GM18870 (cell line): Measurements from ENCODE around the gene MOGAT3.
"Not testable (repeated sequence)": the region's sequence is repeated elsewhere in the genome, so short reads cannot be mapped to it uniquely, and the experiment has no call there.

ENCODE experiments used
- ATAC-seq: cut with Tn5 transposase; IDR thresholded peaks from one replicate; pipeline ENCODE4 v1.9.1; 2021; ENCODE audit warnings: moderate library complexity; ENCODE audit not compliant: unreplicated experiment

Gene MOGAT3

DNA sequence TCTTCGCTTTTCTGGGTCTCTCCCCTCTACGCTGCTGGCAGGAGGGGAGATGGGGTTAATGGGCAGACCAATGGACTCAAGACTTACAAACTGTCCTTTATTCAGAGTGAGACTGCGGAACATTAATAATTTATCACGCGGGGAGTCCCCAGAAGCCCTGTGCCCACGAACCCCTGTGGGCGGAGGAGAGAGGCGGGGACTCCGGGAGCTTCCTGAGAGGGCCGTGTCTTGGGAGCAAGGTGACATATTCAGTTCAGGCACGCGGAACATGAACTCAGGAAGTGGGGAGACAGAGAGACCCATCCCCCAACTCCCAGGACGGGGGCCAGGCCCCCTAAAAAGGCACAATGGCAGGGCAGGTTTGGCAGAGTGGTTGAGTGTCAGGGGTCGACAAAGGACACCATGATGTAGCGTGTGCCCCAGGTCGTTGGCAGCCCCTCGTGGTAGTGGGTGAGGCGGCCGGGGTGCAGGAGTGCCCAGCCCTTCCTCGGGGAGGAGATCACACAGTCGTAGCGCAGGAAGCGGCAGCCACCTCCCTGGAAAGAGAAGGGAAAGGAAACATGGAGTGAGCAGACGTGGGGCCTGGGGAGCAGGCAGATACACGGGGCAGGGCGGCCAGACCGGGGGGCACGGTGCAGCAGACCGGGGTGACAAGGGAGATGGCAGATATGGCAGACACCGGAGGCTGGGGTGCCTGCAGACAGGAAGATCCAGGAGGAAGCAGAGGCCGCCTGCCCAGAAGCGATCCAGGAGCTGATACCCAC lies 5.2 kb upstream of the MOGAT3 start:
- ATAC-seq = no peak

DNA sequence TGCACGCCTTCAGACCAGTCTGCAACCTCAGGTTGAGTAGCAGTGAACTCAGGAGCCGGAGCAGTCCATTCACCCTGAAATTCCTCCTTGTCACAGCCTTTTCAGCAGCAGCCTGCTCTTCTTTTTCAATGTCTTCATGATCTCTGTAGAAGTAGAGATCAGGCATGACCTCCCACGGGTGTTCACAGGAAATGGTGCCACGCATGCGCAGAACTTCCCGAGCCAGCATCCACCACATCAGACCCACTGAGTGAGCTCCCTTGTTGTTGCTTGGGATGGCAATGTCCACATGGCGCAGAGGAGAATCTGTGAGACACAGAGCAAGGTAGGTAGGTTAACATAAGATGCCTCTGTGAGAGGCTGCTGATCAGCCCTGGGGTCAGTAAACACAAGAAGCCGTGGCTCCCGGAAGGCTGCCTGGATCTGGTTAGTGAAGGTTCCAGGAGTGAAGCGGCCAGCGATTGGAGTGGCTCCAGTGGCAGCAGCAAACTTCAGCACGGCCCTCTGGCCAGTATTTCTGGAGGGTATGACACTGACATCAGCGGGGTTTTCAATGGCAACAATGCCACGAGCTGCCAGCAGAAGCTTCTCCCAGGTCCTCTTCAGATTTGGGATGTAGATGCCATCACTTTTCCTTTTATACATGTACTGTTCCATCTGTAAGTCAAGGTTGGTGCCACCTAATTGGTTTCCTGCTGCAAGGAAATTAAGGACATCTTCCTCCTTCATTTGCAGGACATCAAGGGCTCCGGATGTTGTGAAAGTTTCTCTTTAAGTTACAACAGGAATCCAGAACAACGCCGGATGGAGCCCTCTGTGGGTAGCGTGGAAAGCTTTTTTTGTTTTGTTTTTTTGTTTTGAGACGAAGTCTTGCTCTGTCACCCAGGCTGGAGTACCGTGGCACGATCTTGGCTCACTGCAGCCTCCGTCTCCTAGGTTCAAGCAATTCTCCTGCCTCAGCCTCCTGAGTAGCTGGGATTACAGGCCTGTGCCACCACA lies 3.2 kb upstream of the MOGAT3 start:
- ATAC-seq = not testable (repeated sequence)

DNA sequence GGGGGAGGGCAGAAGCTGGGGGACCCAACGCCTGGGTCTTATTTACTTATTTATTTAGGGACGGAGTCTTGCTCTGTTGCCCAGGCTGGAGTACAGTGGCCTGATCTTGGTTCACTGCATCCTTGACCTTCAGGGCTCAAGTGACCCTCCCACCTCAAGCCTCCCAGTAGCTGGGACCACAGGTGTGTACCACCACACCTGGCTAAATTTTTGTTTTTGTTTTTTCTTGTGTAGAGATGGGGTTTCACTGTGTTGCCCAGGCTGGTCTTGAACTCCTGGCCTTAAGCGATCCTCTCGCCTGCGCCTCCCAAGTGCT lies 1.7 kb upstream of the MOGAT3 start:
- ATAC-seq = no peak

DNA sequence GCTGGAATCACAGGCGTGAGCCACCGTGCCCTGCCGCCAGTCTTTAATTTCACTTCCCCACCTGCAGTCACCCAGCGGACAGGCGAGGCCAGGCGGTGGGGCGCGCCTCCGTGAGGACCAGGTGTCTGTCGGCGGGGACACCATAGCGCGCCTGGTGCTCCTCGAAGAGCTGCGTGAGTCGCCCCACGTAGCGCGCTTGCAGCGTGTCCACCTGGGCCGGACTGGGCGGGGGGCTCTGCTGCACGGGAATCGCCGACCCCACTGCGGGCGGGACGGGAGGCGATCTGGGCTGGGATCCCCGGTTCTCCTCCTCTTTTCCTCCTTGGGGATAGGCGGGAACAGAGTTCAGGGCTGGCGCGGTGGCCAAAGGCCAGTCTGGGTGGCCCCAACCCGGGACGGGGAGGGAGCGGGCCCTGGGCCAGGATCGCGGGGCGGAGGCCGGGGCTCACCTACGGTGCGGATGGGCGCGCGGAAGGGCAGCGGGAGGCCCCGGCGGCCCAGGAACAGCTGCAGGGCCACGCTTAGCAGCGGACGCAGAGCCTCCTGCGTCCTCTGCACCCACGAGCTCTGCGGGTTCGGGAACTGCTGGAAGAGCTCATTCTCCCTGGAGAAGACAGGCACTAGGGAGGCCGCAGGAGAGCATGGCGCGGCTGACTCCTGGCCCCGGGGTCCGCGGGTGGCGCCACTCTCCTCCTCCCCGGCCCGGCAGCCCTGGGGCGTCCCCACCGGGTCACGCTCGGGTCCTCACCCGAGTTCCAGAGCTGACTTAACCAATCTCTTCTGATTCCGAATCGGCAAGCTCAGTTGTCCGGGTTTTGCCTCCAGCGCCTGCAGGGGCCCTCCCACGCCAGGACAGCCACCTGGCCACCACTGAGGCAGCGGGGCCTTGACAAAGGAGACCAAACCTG lies 1.1 kb upstream of the MOGAT3 start:
- ATAC-seq = no peak

DNA sequence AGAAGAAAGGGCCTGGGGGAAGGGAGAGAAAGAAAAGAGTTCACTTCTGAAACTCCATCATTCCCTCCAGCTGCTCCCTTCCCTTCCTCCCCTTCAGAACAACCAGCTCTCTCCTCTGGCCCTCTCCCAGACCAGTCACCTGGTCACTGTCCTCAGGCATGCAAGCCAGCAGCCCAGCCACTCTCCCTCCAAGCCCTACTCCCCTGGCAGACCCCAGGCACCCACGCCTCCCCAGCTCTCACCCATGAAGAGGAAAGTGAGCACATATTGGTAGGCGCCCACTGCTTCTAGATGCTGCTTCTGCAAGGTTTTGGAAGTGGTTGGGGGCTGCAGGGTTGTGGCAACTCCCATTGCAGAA lies 353 bp downstream of the MOGAT3 start:
- no peak for ATAC-seq

DNA sequence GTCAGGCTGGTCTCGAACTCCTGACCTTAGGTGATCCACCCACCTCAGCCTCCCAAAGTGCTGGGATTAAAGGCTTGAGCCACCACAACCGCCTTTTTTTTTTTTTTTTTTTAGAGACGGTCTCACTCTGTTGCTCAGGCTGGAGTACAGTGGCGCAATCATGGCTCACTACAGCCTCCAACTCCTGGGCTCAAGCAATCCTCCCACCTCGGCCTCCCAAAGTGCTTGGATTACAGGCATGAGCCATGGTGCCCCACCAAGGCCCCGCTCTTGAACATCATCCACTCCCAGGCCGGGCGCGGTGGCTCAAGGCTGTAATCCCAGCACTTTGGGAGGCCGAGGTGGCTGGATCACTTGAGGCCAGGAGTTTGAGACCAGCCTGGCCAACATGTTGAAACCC lies 1.3 kb downstream of the MOGAT3 start:
- ATAC-seq = not testable (repeated sequence)

DNA sequence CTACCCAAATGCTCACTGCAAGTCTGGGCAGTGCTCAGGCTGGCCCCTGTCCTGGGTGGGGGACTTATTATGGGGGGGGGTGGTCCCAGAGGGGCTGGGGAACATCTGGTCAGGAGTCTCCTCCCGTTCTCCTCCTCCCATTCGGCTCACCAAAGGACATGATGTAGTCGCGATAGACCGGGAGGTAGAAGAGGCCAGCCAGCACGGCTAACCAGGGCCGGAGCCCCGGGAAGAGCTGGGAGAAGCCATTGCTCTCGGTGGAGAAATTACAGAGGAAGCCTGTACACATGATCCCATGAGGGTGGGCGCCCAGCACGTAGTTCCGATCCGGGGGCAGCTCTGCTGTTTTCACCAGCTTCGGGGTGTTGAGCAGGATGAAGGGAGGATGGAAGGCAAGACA lies 2.4 kb downstream of the MOGAT3 start:
- ATAC-seq = no peak

DNA sequence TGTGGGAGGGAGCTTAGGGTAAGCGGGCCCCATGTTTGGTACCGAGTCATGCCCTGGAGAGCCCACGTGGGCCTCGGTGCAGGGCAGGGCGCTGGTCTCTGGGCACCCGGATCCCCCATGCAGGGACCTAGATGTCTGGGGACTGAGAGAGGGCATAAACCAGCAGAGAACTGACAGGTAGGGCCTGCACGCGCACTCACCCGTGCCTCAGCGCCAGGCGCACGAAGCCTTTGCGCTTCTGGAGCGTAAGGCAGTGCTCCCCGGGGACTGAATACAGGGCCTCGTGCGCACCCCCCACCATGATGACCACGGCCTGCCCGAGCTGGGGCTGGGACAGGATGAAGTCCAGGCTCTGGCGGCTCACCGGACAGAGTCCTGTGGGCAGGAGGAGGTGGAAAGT lies 2.8 kb downstream of the MOGAT3 start:
- ATAC-seq = no peak

DNA sequence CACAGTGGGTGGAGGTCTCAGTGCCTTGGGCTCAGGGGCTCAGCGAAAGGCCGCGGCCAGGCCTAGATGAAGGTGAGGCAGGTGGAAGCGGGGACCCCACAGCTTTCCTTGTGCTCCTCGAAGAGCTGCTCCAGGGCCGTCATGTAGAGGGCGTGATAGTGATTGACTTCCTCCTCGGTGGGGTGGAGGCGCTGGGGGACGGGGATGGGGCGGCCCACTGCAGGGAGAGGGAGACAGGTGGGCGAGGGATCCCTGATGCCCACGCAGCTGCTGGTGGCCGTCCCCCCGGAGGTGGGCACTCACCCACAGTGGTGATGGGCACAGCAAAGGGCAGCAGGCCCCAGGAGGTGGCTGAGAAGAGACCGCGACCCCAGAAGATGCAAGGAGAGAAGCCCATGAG lies 5.0 kb downstream of the MOGAT3 start:
- ATAC-seq = no peak

DNA sequence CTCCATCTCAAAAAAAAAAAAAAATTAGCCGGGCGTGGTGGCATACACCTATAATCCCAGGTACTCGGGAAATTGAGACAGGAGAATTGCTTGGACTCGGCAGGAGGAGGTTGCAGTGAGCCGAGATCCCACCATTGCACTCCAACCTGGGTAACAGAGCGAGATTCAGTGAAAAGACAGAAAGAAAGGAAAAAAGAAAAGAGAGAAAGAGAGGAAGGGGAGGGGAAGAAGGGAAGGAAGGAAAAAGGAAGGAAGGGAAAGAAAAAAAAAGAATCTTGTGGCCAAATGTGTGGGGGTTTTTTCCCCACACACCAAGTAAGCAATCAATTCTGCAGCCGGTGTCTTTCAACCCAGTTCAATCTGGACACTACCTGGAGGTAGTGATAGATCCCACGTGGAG lies 11.7 kb downstream of the MOGAT3 start:
- no peak for ATAC-seq

DNA sequence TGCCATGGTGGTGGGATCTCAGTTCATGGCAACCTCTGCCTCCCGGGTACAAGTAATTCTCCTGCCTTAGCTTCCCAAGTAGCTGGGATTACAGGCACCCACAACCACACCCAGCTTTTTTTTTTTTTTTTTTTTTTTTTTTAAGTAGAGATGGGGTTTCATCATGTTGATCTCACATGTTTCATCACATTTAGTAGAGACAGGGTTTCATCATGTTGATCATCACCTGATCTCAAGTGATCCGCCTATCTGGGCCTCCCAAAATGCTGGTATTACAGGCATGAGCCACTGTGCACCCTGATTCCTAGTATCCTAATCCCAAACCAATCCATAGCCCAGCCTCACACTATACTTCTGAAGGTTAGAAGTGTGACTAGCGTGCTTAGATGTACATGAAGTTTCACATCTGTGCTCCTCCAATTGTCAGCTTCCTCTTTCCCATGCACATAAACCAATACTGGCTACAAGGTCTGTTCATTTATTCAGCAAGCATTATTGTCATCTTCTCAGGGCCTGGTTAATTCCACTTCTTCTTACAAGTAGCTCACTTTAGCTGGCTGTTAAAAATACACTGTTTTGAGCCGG lies 13.9 kb downstream of the MOGAT3 start:
- no peak for ATAC-seq

DNA sequence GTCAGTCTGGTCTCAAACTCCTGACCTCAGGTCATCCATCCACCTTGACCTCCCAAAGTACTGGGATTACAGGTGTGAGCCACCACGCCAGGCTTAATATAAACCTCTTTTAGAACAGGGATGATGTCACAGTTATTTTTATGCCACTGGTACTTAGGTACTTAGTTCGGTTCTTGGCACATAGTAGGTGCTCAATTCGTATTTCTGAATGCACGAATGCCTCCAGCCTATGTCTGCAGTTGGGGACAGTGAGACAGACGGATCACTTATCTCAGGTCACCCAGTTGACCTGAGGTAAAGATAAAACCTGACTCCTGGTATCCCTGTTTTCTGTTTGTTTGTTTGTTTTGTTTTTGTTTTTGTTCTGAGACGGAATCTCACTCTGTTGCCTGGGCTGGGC lies 14.6 kb downstream of the MOGAT3 start:
- no peak for ATAC-seq

DNA sequence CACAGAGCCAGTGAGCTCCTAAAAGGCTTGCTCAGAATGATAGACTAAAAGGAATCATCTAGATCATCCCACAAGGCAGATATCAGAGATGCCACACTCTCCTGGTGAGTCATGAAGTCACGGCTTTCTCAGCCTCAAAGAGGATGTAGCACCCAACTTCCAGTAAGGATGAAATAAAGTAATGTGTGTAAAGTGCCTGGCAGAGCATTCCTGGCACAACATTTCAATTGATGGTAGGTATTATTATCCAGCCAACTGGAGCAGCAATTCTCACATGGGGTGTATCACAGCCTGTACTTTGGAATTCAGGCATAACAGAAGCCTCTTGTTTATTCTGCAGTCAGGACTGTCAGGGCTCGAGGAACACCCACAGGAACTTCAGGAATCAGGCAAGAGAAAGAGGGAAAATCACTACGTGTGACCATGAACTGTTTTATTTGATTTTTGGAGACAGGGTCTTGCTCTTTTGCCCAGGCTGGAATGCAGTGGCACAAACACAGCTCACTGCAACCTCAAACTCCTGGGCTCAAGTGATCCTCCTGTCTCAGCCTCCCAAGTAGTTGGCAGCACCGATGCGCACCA lies 15.5 kb downstream of the MOGAT3 start:
- ATAC-seq = no peak

DNA sequence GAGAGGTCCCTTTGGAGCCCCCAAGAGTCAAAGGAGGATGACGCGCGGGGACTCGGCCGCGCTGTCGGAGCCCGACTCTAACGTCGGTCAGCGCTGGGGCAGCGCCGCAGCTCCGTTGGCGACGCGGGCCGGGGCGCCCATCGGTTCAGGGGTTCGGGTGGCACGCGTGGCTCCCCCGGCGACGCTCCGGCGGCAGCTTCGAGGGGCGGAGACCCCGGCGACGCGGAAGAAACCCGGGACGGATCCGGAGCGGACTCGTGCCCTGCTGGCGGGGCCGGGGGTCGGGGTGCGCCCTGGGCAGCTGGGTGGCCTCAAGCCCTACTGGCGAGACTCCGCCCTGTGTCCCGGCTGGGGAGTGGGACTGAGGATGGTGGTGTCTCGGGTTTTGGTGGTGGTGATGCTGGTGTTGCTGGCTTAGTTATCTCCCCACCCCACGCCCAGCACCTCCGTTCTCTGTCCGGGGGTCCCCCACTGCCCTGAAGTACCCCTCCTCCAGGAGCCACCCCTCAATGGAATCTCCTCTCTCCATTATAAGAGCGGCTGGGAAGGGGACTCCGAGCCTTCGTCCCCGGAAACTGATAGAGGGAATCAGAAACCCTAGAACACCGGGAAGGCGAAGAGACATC lies 20.6 kb downstream of the MOGAT3 start, which contains the start of gene NAT16:
Gene NAT16, minus strand, starts transcription at position 164 of the 626 bp plus-strand sequence. CDS start 5,486 bp downstream, outside the sequence.
- ATAC-seq = no peak

DNA sequence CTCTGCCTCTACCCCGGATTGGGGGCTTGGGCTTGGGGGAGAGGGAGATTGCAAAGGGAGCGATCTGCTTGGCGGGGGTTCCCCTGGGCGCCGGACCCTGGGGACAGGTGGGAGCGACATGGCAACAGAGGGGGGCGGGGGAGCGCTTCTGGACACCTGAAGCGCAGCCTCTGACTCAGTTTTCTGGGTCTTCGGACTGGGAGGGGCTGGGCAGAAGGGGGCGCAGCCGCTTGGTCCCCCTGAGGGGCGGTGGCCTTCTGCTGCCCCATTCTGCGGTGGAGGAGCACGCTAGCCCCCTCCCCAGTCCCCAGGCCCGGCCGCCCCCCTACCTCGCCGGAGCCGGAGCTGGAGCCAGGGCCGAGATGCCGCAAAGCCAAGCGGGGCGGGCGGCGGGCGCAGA lies 21.1 kb downstream of the MOGAT3 start:
- no peak for ATAC-seq

DNA sequence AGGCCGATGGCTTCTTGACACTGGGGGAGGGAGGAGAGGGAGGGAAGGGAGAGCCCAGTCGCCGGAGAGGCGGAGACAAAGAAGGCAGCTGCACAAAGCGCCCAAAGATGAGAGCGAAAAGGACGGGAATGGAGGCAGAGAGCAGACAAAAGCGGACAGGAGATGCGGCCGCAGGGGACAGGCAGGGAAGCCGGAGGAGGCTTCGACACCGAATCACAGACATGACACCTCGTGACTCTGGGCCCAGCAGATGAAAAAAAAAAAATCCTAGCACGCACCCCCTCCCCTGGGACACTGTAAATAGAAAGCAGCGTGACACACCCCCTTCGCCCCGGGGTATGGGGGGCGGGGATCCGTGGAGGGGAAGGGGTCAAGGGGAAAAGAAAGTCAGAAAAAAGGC lies 21.7 kb downstream of the MOGAT3 start:
- ATAC-seq = no peak

DNA sequence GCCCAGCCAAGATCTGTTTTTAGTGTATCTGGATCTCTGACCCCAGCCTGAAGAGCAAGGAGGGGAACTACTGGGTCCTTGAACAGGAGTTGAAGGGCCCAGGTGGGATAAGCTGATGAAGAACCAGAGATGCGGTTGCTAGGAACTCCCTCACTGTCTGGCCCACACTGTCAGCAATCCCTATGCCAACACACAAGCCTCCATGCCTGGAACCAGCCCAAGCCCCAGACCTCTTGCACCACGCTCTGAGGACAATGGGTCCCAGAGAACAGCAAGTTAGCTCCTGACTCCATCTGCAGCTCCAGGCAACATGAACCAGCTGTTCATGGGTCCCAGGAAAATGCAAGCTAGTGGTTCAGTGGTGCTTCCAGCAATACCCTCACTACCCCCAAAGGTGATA lies 23.2 kb downstream of the MOGAT3 start:
- no peak for ATAC-seq

DNA sequence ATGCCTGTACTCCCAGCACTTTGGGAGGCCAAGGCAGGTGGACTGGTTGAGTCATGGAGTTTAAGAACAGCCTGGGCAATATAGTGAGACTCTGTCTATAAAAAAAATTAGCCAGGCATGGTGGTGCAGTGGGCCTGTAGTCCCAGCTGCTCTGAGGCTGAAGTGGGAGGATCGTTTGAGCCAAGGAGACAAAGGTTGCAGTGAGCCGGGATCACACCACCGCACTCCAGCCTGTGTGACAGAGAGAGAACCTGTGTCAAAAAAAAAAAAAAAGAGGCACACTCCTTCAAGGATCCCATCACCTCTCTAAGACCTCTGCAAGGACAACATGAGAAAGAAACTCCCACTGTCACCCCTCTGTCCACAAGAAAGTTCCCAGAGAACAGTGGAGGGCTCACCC lies 25.2 kb downstream of the MOGAT3 start:
- no peak for ATAC-seq

DNA sequence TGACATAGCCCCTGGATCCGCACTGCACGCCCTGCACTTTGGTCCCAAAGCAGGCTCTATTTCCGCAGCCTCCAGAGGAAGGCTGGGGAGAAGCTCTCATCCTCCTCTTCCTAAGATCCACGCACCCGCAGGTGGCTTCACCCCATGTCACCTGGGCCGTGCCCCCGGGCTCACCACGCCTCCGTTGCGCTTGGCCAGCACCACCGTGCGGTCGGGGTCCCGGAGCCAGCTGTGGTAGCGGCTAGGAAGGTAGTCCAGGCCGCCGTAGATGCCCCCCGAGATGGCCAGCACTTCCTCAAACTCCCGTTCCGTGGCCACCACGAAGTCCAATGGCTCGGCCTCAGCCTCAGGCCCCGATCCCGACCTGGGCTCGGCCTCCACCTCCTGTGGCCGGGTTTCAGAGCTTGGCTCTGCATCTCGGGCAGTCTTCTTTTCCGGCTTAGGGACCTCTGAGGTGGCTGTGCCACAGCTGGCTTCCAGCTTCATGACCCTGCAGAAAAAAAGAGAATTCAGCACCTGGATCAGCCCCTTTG lies 26.4 kb downstream of the MOGAT3 start:
- ATAC-seq = no peak
